Parathyroid adenoma (tissue), 2 donors: Measurements from ENCODE around the gene CCNC.

ENCODE experiments used
- H2AFZ ChIP-seq: fragments of 300-600 bp; sonication (generic); one replicate; pipeline ENCODE4 v1.7.0; 2017; ENCODE audit warnings: antibody characterized with exemption, mild to moderate bottlenecking
- H3K27ac ChIP-seq: fragments of 300-600 bp; sonication (generic); one replicate; pipeline ENCODE4 v1.7.0; 2017
- H3K27me3 ChIP-seq: fragments of 300-600 bp; sonication (generic); one replicate; pipeline ENCODE4 v1.7.0; 2017; ENCODE audit warnings: low read length; ENCODE audit not compliant: control insufficient read depth, insufficient read depth
- H3K36me3 ChIP-seq: fragments of 300-600 bp; sonication (generic); one replicate; pipeline ENCODE4 v1.7.0; 2017; ENCODE audit warnings: low read length; ENCODE audit not compliant: control insufficient read depth, insufficient read depth
- H3K4me1 ChIP-seq: fragments of 300-600 bp; sonication (generic); one replicate; pipeline ENCODE4 v1.7.0; 2017; ENCODE audit warnings: control low read depth
- H3K4me2 ChIP-seq: fragments of 300-600 bp; sonication (generic); one replicate; pipeline ENCODE4 v1.7.0; 2017; ENCODE audit warnings: low read length
- H3K4me3 ChIP-seq: fragments of 300-600 bp; sonication (generic); one replicate; pipeline ENCODE4 v1.7.0; 2017; ENCODE audit warnings: low read depth, low read length
- H3K79me2 ChIP-seq: fragments of 300-600 bp; sonication (generic); one replicate; pipeline ENCODE4 v1.7.0; 2017; ENCODE audit warnings: control low read depth
- H3K9ac ChIP-seq: fragments of 300-600 bp; sonication (generic); one replicate; pipeline ENCODE4 v1.7.0; 2017; ENCODE audit warnings: mild to moderate bottlenecking
- H3K9me3 ChIP-seq: fragments of 300-600 bp; sonication (generic); one replicate; pipeline ENCODE4 v1.7.0; 2017; ENCODE audit warnings: low read length; ENCODE audit not compliant: control insufficient read depth
- CTCF ChIP-seq: fragments of 300-600 bp; sonication (generic); IDR thresholded peaks from one replicate; pipeline ENCODE4 v1.7.0; 2017; ENCODE audit warnings: antibody characterized with exemption, mild to moderate bottlenecking
- donor health status: primary hyperparathyroidism.

CCNC gene

DNA sequence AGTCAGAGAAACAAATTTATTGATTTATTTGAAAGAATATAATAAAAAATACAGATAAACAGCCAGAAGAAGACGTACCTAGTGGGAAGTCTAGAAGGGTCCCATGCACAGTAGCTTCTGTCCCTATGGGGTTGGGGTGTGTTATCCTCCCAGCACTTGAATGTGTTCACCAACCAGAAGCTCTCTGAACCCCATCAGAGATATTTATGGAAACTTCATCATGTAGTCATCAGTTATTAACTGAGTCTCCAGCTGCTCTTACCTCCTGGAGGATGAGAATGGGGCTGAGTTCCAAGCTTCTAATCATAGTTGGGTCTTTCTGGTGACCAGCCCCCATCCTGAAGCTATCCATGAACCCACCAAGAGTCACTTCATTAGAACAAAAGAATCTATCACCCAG, 37.8 kb downstream of the CCNC start:
- Histone ChIP-seq H3K27me3 (no peaks in the 10 kb centered on the region), H3K4me1 (no peaks in the 10 kb centered on the region), H3K9ac (no peak overlapping the region), H3K9me3 (no peaks in the 10 kb centered on the region), H3K4me2 (no peak overlapping the region), H2AFZ (no peak overlapping the region), H3K79me2 (no peaks in the 10 kb centered on the region), H3K36me3 (no peaks in the 10 kb centered on the region), H3K4me3 (no peak overlapping the region), H3K27ac (no peak overlapping the region)
- TF ChIP-seq CTCF: no peak

GRCh38 chr6:99522531-99522930, 45.9 kb downstream of the CCNC start:
- Histone ChIP-seq H3K4me3 (no peak overlapping the region), H3K27me3 (no peaks in the 10 kb centered on the region), H3K79me2 (no peaks in the 10 kb centered on the region), H3K36me3 (no peaks in the 10 kb centered on the region), H3K9me3 (no peaks in the 10 kb centered on the region), H3K4me2 (no peak overlapping the region), H3K9ac (no peak overlapping the region), H2AFZ (no peak overlapping the region), H3K27ac (no peak overlapping the region), H3K4me1 (peaks cover 5% of the 10 kb centered on the region)
- no peak for TF ChIP-seq CTCF

- TF ChIP-seq CTCF: no peak
- Histone ChIP-seq H3K9ac (peak overlapping the region; percentile 28), H2AFZ (peak overlapping the region; percentile 94), H3K36me3 (no peaks in the 10 kb centered on the region), H3K27me3 (no peaks in the 10 kb centered on the region), H3K79me2 (no peaks in the 10 kb centered on the region), H3K4me3 (peak overlapping the region; percentile 73), H3K4me2 (peak overlapping the region; percentile 70), H3K27ac (peak overlapping the region; percentile 85), H3K9me3 (no peaks in the 10 kb centered on the region), H3K4me1 (peaks cover 5% of the 10 kb centered on the region)
These were observed 46.8 kb downstream of the CCNC start for GRCh38 chr6:99521633-99522151.

GRCh38 chr6:99520855-99521632, 47.4 kb downstream of the CCNC start:
- H2AFZ ChIP-seq: peak overlapping the region; percentile 94
- no peaks in the 10 kb centered on the region for H3K79me2 ChIP-seq
- TF ChIP-seq CTCF: peak; percentile 93
- peaks cover 7% of the 10 kb centered on the region for H3K4me1 ChIP-seq
- peak overlapping the region; percentile 70 for H3K4me2 ChIP-seq
- no peaks in the 10 kb centered on the region for H3K27me3 ChIP-seq
- H3K9me3 ChIP-seq: no peaks in the 10 kb centered on the region
- H3K27ac ChIP-seq: peak overlapping the region; percentile 85
- no peaks in the 10 kb centered on the region for H3K36me3 ChIP-seq
- H3K4me3 ChIP-seq: peak overlapping the region; percentile 73
- peak overlapping the region; percentile 28 for H3K9ac ChIP-seq

GRCh38 chr6:99519446-99519845, 49.0 kb downstream of the CCNC start:
- Histone ChIP-seq H3K36me3 (no peaks in the 10 kb centered on the region), H3K9ac (no peak overlapping the region), H3K79me2 (no peaks in the 10 kb centered on the region), H3K4me3 (no peak overlapping the region), H3K27me3 (no peaks in the 10 kb centered on the region), H3K4me2 (no peak overlapping the region), H3K4me1 (peaks cover 10% of the 10 kb centered on the region), H2AFZ (no peak overlapping the region), H3K27ac (no peak overlapping the region), H3K9me3 (no peaks in the 10 kb centered on the region)
- no peak for TF ChIP-seq CTCF
